Astrocyte (in vitro differentiated cells and primary cell): ENCODE measurements around the gene RANGRF. TPM values are rescaled to one million over a fixed set of nuclear protein-coding genes. Genes with fewer than 3 reads are reported as not detected.
A peak's percentile ranks its signal among the peaks of the same experiment; 100 is the strongest.

Source experiments
- DNase-seq: peaks from one replicate; pipeline ENCODE4 v3.0.0-alpha.2; 2010; ENCODE audit warnings: low read depth
- FAIRE-seq: peaks from 2 replicates; lab custom pipeline; 2011; peaks lifted over from hg19 to GRCh38; lab: Jason Lieb, UNC
- H2AFZ ChIP-seq: 2 replicates; pipeline ENCODE4 v1.6.0; 2012; ENCODE audit warnings: low read depth, low read length, inconsistent platforms
- H3K27ac ChIP-seq: 2 replicates; pipeline ENCODE4 v1.5.1; 2011; ENCODE audit warnings: low read depth, low read length, inconsistent platforms
- H3K27me3 ChIP-seq: 2 replicates; pipeline ENCODE4 v1.6.0; 2011; ENCODE audit warnings: low read length, inconsistent platforms; ENCODE audit not compliant: insufficient read depth
- H3K36me3 ChIP-seq: 2 replicates; pipeline ENCODE4 v1.5.1; 2011; ENCODE audit warnings: low read length, inconsistent platforms; ENCODE audit not compliant: insufficient read depth
- H3K4me1 ChIP-seq: 2 replicates; pipeline ENCODE4 v1.5.1; 2011; ENCODE audit warnings: low read length, inconsistent platforms; ENCODE audit not compliant: insufficient read depth
- H3K4me2 ChIP-seq: 2 replicates; pipeline ENCODE4 v1.6.0; 2012; ENCODE audit warnings: low read length, inconsistent platforms
- H3K4me3 ChIP-seq: 2 replicates; pipeline ENCODE4 v1.5.1; 2011; ENCODE audit warnings: low read depth, mild to moderate bottlenecking, low read length, inconsistent platforms; ENCODE audit not compliant: insufficient read depth
- H3K79me2 ChIP-seq: 2 replicates; pipeline ENCODE4 v1.6.0; 2012; ENCODE audit warnings: mild to moderate bottlenecking, low read length, inconsistent platforms; ENCODE audit not compliant: insufficient read depth
- H3K9ac ChIP-seq: 2 replicates; pipeline ENCODE4 v1.6.0; 2012; ENCODE audit warnings: mild to moderate bottlenecking, low read length, inconsistent platforms
- H3K9me3 ChIP-seq: 2 replicates; pipeline ENCODE4 v1.5.1; 2012; ENCODE audit warnings: low read depth, mild to moderate bottlenecking, low read length, inconsistent platforms; ENCODE audit not compliant: insufficient read depth
- H4K20me1 ChIP-seq: 2 replicates; pipeline ENCODE4 v1.6.0; 2012; ENCODE audit warnings: low read length, inconsistent platforms; ENCODE audit not compliant: insufficient read depth
- H3K27ac Mint-ChIP-seq: one replicate; pipeline ENCODE4 v1.8.0; 2021; ENCODE audit warnings: mild to moderate bottlenecking, mixed read lengths; ENCODE audit not compliant: unreplicated experiment
- H3K27me3 Mint-ChIP-seq: one replicate; pipeline ENCODE4 v1.8.0; 2021; ENCODE audit warnings: low read depth, mixed read lengths; ENCODE audit not compliant: unreplicated experiment
- H3K36me3 Mint-ChIP-seq: one replicate; pipeline ENCODE4 v1.8.0; 2021; ENCODE audit warnings: low read depth, mixed read lengths; ENCODE audit not compliant: unreplicated experiment
- H3K4me1 Mint-ChIP-seq: one replicate; pipeline ENCODE4 v1.8.0; 2021; ENCODE audit warnings: low read depth, mixed read lengths; ENCODE audit not compliant: unreplicated experiment
- H3K4me3 Mint-ChIP-seq: one replicate; pipeline ENCODE4 v1.8.0; 2021; ENCODE audit warnings: mild to moderate bottlenecking, moderate library complexity, mixed read lengths; ENCODE audit not compliant: unreplicated experiment
- H3K9me3 Mint-ChIP-seq: one replicate; pipeline ENCODE4 v1.8.0; 2021; ENCODE audit warnings: mild to moderate bottlenecking, mixed read lengths; ENCODE audit not compliant: unreplicated experiment
- CTCF ChIP-seq: IDR thresholded peaks from 2 replicates; pipeline ENCODE4 v1.5.1; 2011; ENCODE audit warnings: low read depth, mild to moderate bottlenecking, inconsistent platforms, low read length, moderate library complexity; ENCODE audit not compliant: insufficient read depth
- EZH2 ChIP-seq: IDR thresholded peaks from 2 replicates; pipeline ENCODE4 v1.6.1; 2012; ENCODE audit warnings: mild to moderate bottlenecking, low read length, inconsistent platforms; ENCODE audit not compliant: insufficient read depth
- total RNA-seq: library from RNA; stranded (reverse); gene quantifications from 2 replicates; pipeline ENCODE4 v1.2.1, GENCODE V29; 2021

RANGRF gene
- total RNA-seq, 1 donor from 2014 or later: 16.1 TPM

- Mint-ChIP-seq H3K4me3 (no peak overlapping the region), H3K27me3 (no peaks in the 10 kb centered on the region), H3K4me1 (peaks cover 3% of the 10 kb centered on the region), H3K9me3 (no peaks in the 10 kb centered on the region), H3K36me3 (no peaks in the 10 kb centered on the region), H3K27ac (no peak overlapping the region)
- Histone ChIP-seq H3K4me2 (no peak overlapping the region), H4K20me1 (no peaks in the 10 kb centered on the region), H3K27me3 (no peaks in the 10 kb centered on the region), H2AFZ (no peak overlapping the region), H3K27ac (no peak overlapping the region), H3K79me2 (peaks cover 6% of the 10 kb centered on the region), H3K36me3 (no peaks in the 10 kb centered on the region), H3K9ac (no peak overlapping the region), H3K4me3 (no peak overlapping the region), H3K4me1 (peaks cover 20% of the 10 kb centered on the region), H3K9me3 (no peaks in the 10 kb centered on the region)
- no peak for DNase-seq
- TF ChIP-seq EZH2 (no peak), CTCF (no peak)
- no peak for FAIRE-seq
Measured at GRCh38 chr17:8285270-8286181, 2.9 kb upstream of the RANGRF start.

GRCh38 chr17:8287651-8288335, 677 bp upstream of the RANGRF start:
- DNase-seq (no peak), FAIRE-seq (no peak)
- Histone ChIP-seq H3K27ac (no peak overlapping the region), H4K20me1 (no peaks in the 10 kb centered on the region), H3K4me1 (peaks cover 16% of the 10 kb centered on the region), H2AFZ (peak overlapping the region; percentile 96), H3K27me3 (no peaks in the 10 kb centered on the region), H3K9me3 (no peaks in the 10 kb centered on the region), H3K9ac (peak overlapping the region; percentile 96), H3K79me2 (peaks cover 6% of the 10 kb centered on the region), H3K4me2 (peak overlapping the region; percentile 98), H3K36me3 (no peaks in the 10 kb centered on the region), H3K4me3 (peak overlapping the region; percentile 97)
- Mint-ChIP-seq H3K27me3 (no peaks in the 10 kb centered on the region), H3K4me1 (peaks cover 3% of the 10 kb centered on the region), H3K27ac (peak overlapping the region; percentile 87), H3K36me3 (no peaks in the 10 kb centered on the region), H3K4me3 (peak overlapping the region; percentile 94), H3K9me3 (no peaks in the 10 kb centered on the region)
- TF ChIP-seq EZH2 (no peak), CTCF (no peak)
